Right cardiac atrium (tissue), 5 donors: ENCODE data around the gene RNASE8. TPM values are rescaled to one million over a fixed set of nuclear protein-coding genes. Genes with fewer than 3 reads are reported as not detected.
"Not testable (repeated sequence)": the region's sequence is repeated elsewhere in the genome, so short reads cannot be mapped to it uniquely, and the experiment has no call there.

Experiments
- ATAC-seq, 2 donors: fragments of 200-7000 bp; cut with Tn5 transposase; one replicate each; pipeline versions ENCODE4 v1.8.0 to v1.9.1; 2020; ENCODE audit warnings: moderate library complexity in 2 of 2, mild to moderate bottlenecking in 1 of 2
- DNase-seq, 3 donors: peaks; one replicate each; pipeline ENCODE4 v3.0.0-alpha.2; 2020
- H3K27ac ChIP-seq: one replicate; pipeline ENCODE4 v1.5.1; 2013; ENCODE audit warnings: mild to moderate bottlenecking, low read length, control low read depth, moderate library complexity
- H3K27me3 ChIP-seq: one replicate; pipeline ENCODE4 v1.6.1; 2013; ENCODE audit not compliant: control insufficient read depth, insufficient read depth
- H3K4me1 ChIP-seq: one replicate; pipeline ENCODE4 v1.6.1; 2013; ENCODE audit warnings: low read length; ENCODE audit not compliant: control insufficient read depth, insufficient read depth
- H3K4me3 ChIP-seq: one replicate; pipeline ENCODE4 v1.5.1; 2013; ENCODE audit warnings: low read length, control low read depth
- H3K9me3 ChIP-seq: one replicate; pipeline ENCODE4 v1.6.1; 2013; ENCODE audit warnings: low read length; ENCODE audit not compliant: control insufficient read depth
- WGBS: extraction: QIAGEN DNeasy Blood & Tissue Kit; methylation state at CpG from one replicate; pipeline ENCODE4 v1.1.7; 2013; 5-methylcytosine and 5-hydroxymethylcytosine counted together
- intact Hi-C, 4 donors: fragments of 100-400 bp; cut with DNase I; formaldehyde crosslinking; loops; one replicate each; pipeline versions ENCODE4 v1.11.0 to v1.14.0; 2022 to 2023
- long read RNA-seq, 4 donors: library from polyadenylated mRNA; unstranded; transcript quantifications; one replicate each; pipeline ENCODE4 v2.0.0, GENCODE V29; 2020 to 2021
- polyA plus RNA-seq: library from polyadenylated mRNA; stranded (reverse); fragments of 200-250 nt; gene quantifications from one replicate; pipeline ENCODE4 v1.2.3, GENCODE V29; 2013
- total RNA-seq, 4 donors: library from RNA; stranded (reverse); fragmentation: NEBNext Ultra II Directional; extraction: Animal tissue kit (Norgen Biotek cat#: 25700); gene quantifications; one replicate each; pipeline ENCODE4 v1.2.1, GENCODE V29; 2021
- donor health status: healthy with polysubstance abuse.
- donor health status: DM: no; HTN: yes; CAD: no.
- donor health status: DM: no; HTN: no; CAD: no.
- donor health status: DM: no; HTN: yes; CAD: no; lungs with severe emphysema.
- donor health status: DM: yes; HTN: yes; CAD: no.

RNASE8 gene
- total RNA-seq: not detected
- polyA plus RNA-seq: not detected
- long read RNA-seq, donor 1: 0 reads
- long read RNA-seq, donor 2: 0 reads
- long read RNA-seq, donor 3: 0 reads
- long read RNA-seq, donor 4: 0 reads

DNA sequence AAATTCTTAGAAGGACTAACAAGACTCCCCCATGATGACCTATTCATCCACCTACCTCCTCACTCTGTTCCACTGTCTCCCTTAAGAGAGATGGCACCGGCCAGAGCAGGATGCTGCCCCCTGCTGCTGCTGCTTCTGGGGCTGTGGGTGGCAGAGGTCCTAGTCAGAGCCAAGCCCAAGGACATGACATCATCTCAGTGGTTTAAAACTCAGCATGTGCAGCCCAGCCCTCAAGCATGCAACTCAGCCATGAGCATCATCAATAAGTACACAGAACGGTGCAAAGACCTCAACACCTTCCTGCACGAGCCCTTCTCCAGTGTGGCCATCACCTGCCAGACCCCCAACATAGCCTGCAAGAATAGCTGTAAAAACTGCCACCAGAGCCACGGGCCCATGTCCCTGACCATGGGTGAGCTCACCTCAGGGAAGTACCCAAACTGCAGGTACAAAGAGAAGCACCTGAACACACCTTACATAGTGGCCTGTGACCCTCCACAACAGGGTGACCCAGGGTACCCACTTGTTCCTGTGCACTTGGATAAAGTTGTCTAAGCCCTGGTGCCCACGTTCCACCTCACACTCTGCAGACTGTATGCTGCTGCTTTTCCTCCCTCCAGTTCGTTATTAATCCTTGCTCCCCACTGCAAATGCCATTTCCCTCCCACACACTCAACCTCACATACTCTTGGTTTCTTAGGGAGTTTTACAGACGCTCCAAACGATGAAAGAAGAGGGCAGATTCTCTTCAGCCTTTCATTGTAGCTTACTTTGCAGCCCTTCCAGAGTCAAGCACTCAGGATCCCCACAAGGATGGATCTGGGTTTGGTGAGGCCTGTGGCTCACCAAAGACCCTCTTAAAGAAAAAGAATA, at the start of gene RNASE8:
TSS of gene RNASE8 (plus strand) at position 20 of the 873 bp plus-strand sequence. CDS start at position 91, 71 bp downstream.
- Histone ChIP-seq H3K27ac (no peak within 1 kb of the TSS), H3K27me3 (no peaks in the 10 kb centered on the region), H3K4me1 (no peaks in the 10 kb centered on the region), H3K4me3 (no peak within 1 kb of the TSS), H3K9me3 (no peaks in the 10 kb centered on the region)
- DNase-seq (no peak), ATAC-seq (no peak)
- intact Hi-C loops: no loop called here
- WGBS: 62% methylated on average over 8 of the region's 8 CpGs

DNA sequence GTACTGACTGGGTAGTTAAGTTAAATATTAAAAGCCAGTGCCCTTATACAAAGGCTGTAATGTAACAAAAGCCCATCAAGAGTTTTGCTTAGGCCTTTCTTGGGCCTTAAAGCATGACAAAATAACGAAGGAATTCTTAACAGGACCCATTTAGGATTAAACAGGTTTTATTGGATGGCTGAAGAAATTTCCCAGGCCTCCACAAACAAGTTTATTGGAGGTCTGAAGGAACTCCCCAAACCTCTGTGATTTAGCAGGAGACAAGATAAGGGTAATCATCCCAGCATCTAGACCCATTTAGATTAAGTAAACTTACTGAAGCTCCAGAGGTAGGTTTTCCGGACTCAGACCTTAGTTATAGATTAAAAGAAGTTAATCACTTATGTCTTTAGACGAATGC, 47.9 kb upstream of the RNASE8 start:
- not testable (repeated sequence) for DNase-seq, H3K4me1 ChIP-seq, H3K27ac ChIP-seq, ATAC-seq, H3K9me3 ChIP-seq, H3K4me3 ChIP-seq, H3K27me3 ChIP-seq
- 78% methylated on average over 3 of the region's 3 CpGs for WGBS
- intact Hi-C loops: loop anchor here in 1 of 4 donors (5.0 kb wide), 1 partner anchor 83 kb away; no protein-coding TSS in a partner anchor

GRCh38 chr14:21011136-21011535, 46.5 kb upstream of the RNASE8 start:
- no peaks in the 10 kb centered on the region for H3K27me3 ChIP-seq
- ATAC-seq: no peak

GRCh38 chr14:21014761-21015190, 42.8 kb upstream of the RNASE8 start:
- Histone ChIP-seq H3K4me3 (no peak overlapping the region), H3K4me1 (no peaks in the 10 kb centered on the region), H3K27me3 (no peaks in the 10 kb centered on the region), H3K27ac (peak overlapping the region; percentile 8), H3K9me3 (no peaks in the 10 kb centered on the region)
- under 1% methylated on average over 4 of the region's 4 CpGs for WGBS
- DNase-seq: peak; percentile 78 to 87 (median 86)
- peak; percentile 80 to 83 for ATAC-seq
- intact Hi-C loops: loop anchor here (1.0 to 5.0 kb wide), 5 partner anchors 26 to 92 kb away; no protein-coding TSS in a partner anchor

More at GRCh38 chr14:21011136-21011535, 46.5 kb upstream of the RNASE8 start:
- no peak for DNase-seq
- Histone ChIP-seq H3K4me1 (no peaks in the 10 kb centered on the region), H3K4me3 (no peak overlapping the region), H3K27ac (no peak overlapping the region), H3K9me3 (no peaks in the 10 kb centered on the region)
- WGBS: 82% methylated on average over 1 of the region's 1 CpG
- intact Hi-C loops: loop anchor here in 1 of 4 donors (5.0 kb wide), 1 partner anchor 81 kb away; no protein-coding TSS in a partner anchor

DNA sequence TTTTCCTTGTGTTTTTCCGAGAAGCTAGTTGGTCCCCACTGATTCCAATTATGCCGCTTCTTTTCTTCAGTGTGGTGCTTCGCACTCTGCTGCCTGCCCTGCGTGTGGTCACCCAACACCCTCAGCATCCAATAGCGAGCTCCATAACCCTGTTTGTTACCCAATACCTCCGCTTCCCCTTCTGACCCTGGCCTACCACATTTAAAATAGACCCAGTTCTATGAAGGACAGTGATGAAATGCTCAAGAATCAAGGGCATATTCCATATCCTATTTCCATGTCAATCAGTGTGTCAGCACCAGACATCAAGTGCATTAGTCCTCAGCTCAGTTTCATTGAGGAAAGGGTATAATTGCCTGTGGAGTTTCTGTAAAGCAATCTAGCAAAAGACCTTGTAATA, 42.3 kb upstream of the RNASE8 start:
- no peak overlapping the region for H3K27ac ChIP-seq
- H3K4me1 ChIP-seq: no peaks in the 10 kb centered on the region
- intact Hi-C loops: loop anchor here (2.0 to 5.0 kb wide), 4 partner anchors 25 to 91 kb away; no protein-coding TSS in a partner anchor
- 62% methylated on average over 6 of the region's 6 CpGs for WGBS
- no peak overlapping the region for H3K4me3 ChIP-seq
- no peak for DNase-seq
- no peaks in the 10 kb centered on the region for H3K9me3 ChIP-seq
- no peaks in the 10 kb centered on the region for H3K27me3 ChIP-seq
- peak in 1 of 2 donors; percentile 32 for ATAC-seq

DNA sequence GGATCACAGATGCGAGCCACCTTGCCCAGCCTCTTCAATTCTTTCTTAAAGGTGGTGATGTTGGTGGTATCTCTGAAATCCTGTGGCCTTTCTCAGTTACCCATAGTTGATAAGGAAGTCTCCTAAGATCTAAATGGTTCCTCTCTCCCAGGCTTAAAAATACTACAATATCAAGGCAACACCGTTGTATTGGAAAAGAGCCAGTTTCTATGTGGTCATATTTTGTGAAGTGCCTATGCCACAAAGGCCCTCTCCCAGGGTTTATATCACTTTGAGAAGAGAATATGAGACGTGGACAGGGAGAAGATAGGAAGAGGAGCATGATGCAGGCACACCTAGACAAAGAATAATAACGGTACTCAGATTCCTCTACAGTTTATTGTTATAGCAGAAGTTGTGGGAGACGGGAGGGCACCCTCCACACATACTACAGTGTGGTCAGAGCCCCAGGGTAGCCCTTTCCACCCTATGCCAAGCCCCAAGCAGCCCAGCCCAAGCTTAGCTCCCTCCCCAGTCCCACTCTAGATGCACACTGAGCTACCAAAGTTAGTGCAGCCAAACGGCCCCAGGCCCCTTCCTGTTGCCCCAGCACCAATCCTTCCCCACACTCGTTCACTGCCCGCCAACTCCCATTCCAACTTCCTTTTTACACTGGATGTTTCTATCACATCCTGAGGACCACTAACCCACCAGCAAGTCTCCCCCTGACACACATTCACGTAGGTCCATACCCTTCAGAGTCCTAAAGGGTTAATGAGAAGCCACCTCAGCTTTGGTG, 41.0 kb upstream of the RNASE8 start:
- H3K27ac ChIP-seq: no peak overlapping the region
- ATAC-seq (no peak), DNase-seq (no peak)
- no peaks in the 10 kb centered on the region for H3K27me3 ChIP-seq
- 57% methylated on average over 9 of the region's 9 CpGs for WGBS
- intact Hi-C loops: loop anchor here in 1 of 4 donors (5.0 kb wide), 1 partner anchor 76 kb away; no protein-coding TSS in a partner anchor
- H3K4me3 ChIP-seq: no peak overlapping the region
- H3K9me3 ChIP-seq: no peaks in the 10 kb centered on the region
- no peaks in the 10 kb centered on the region for H3K4me1 ChIP-seq

DNA sequence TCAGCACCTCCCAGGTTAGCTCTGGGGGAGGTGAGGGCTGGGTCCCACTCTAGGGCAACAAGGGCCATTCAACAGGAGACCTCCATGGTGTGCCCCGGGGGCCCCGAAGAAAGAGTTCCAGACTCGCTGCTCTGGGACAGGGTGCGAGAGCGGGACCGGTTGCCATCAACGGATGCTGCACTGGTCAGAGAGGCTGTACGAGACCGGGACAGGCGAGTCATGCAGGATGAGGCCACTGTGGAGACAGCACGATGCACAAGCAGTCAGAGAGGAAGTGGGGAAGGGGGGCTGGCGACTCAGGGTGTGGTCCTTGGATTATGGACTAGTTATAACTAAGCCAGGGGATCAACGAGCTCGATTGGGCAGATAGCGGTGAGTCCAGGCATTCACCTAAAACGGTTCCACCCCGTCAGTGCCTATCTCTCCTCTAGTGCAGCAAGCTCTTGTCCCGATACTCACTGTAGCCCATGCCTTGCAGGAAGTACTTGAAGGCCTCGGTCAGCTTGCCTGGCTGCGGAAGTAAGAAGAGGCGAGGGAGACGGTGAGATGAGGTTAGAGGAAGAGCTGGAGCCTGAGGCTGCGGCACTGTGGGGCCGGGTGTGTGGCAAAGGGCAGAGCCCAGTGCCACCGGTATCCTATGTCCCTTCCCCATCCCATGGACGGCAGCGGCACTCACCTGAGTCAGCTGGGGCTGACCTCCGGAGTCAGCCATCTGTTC, 39.9 kb upstream of the RNASE8 start:
- H3K27ac ChIP-seq: no peak overlapping the region
- WGBS: 72% methylated on average over 28 of the region's 28 CpGs
- no peaks in the 10 kb centered on the region for H3K27me3 ChIP-seq
- DNase-seq: peak in 1 of 3 donors; percentile 55
- H3K9me3 ChIP-seq: no peaks in the 10 kb centered on the region
- ATAC-seq: peak in 1 of 2 donors; percentile 3
- intact Hi-C loops: loop anchor here in 1 of 4 donors (5.0 kb wide), 1 partner anchor 75 kb away; no protein-coding TSS in a partner anchor
- H3K4me1 ChIP-seq: peaks cover 3% of the 10 kb centered on the region
- H3K4me3 ChIP-seq: no peak overlapping the region

GRCh38 chr14:21018286-21018685, 39.3 kb upstream of the RNASE8 start:
- intact Hi-C loops: loop anchor here in 1 of 4 donors (5.0 kb wide), 1 partner anchor 74 kb away; no protein-coding TSS in a partner anchor
- Histone ChIP-seq H3K4me3 (no peak overlapping the region), H3K4me1 (peaks cover 4% of the 10 kb centered on the region), H3K27me3 (no peaks in the 10 kb centered on the region), H3K9me3 (no peaks in the 10 kb centered on the region), H3K27ac (no peak overlapping the region)
- WGBS: 82% methylated on average over 7 of the region's 7 CpGs
- DNase-seq: no peak
- no peak for ATAC-seq

DNA sequence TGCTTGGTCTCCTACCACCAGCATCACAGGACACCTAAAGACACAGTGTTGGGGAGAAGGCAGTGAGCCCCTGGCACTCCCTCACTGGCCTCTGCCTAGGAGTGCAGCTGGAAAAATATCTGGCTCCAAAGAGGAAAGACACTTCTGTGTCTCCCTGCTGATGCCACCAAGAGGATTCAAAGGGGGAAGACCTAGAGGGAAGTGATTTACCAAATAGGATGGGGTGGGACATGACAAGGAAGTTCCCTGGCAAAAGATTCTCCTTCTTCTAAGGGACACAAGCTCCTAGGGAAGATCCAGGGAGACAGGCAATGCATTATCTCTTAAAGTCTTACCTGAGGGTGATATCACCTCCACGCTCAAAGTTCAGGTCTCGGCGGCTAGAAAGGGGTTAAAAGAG, 38.8 kb upstream of the RNASE8 start:
- Histone ChIP-seq H3K4me3 (no peak overlapping the region), H3K27ac (no peak overlapping the region), H3K27me3 (no peaks in the 10 kb centered on the region), H3K9me3 (no peaks in the 10 kb centered on the region), H3K4me1 (peaks cover 4% of the 10 kb centered on the region)
- intact Hi-C loops: loop anchor here in 1 of 4 donors (5.0 kb wide), 1 partner anchor 74 kb away; no protein-coding TSS in a partner anchor
- WGBS: 93% methylated on average over 3 of the region's 3 CpGs
- no peak for ATAC-seq
- DNase-seq: no peak

GRCh38 chr14:21019366-21019765, 38.3 kb upstream of the RNASE8 start:
- 54% methylated on average over 1 of the region's 1 CpG for WGBS
- no peak for ATAC-seq
- H3K9me3 ChIP-seq: no peaks in the 10 kb centered on the region
- H3K27ac ChIP-seq: no peak overlapping the region
- no peak overlapping the region for H3K4me3 ChIP-seq
- H3K27me3 ChIP-seq: no peaks in the 10 kb centered on the region
- H3K4me1 ChIP-seq: peaks cover 4% of the 10 kb centered on the region
- no peak for DNase-seq
- intact Hi-C loops: loop anchor here in 1 of 4 donors (5.0 kb wide), 1 partner anchor 73 kb away; no protein-coding TSS in a partner anchor
